GM19395 (cell line): ENCODE measurements around the gene TSSK3.

ENCODE experiments used
- ATAC-seq: cut with Tn5 transposase; IDR thresholded peaks from one replicate; pipeline ENCODE4 v1.9.1; 2021; ENCODE audit warnings: mild to moderate bottlenecking, moderate library complexity; ENCODE audit not compliant: unreplicated experiment

Gene TSSK3

GRCh38 chr1:32361674-32362473 lies 465 bp upstream of the TSSK3 start:
- ATAC-seq, result no peak

GRCh38 chr1:32363713-32364112 lies 1.4 kb downstream of the TSSK3 start:
- ATAC-seq, result no peak

- ATAC-seq, result no peak
Observed at GRCh38 chr1:32364836-32365235, 2.5 kb downstream of the TSSK3 start.

- no peak for ATAC-seq
Observed at GRCh38 chr1:32365445-32365844, 3.1 kb downstream of the TSSK3 start.

- ATAC-seq, result no peak
Observed at GRCh38 chr1:32367912-32368635, 5.7 kb downstream of the TSSK3 start.

- ATAC-seq, result no peak
Observed at GRCh38 chr1:32372149-32372756, 9.9 kb downstream of the TSSK3 start.

GRCh38 chr1:32373996-32374592 lies 11.8 kb downstream of the TSSK3 start:
- no peak for ATAC-seq

- no peak for ATAC-seq
Observed at GRCh38 chr1:32376199-32376598, 13.9 kb downstream of the TSSK3 start.

- no peak for ATAC-seq
Observed at GRCh38 chr1:32377541-32378220, 15.3 kb downstream of the TSSK3 start.

GRCh38 chr1:32380057-32380456 lies 17.7 kb downstream of the TSSK3 start:
- no peak for ATAC-seq

- ATAC-seq, result no peak
Observed at GRCh38 chr1:32386676-32387392, 24.5 kb downstream of the TSSK3 start.

- no peak for ATAC-seq
Observed at GRCh38 chr1:32388641-32389040, 26.3 kb downstream of the TSSK3 start.

- ATAC-seq, result no peak
Observed at GRCh38 chr1:32390904-32391870, 28.8 kb downstream of the TSSK3 start.

GRCh38 chr1:32392325-32392724 lies 30.0 kb downstream of the TSSK3 start:
- no peak for ATAC-seq

- no peak for ATAC-seq
Observed at GRCh38 chr1:32393136-32393535, 30.8 kb downstream of the TSSK3 start.

- ATAC-seq, result peak; percentile 24
Observed at GRCh38 chr1:32393832-32394140, 31.4 kb downstream of the TSSK3 start.

GRCh38 chr1:32394141-32394889 lies 32.0 kb downstream of the TSSK3 start, which contains the start of gene BSDC1:
Gene BSDC1, minus strand, starts transcription at chr1:32394441. Its CDS starts 27 bp downstream, at chr1:32394414.
- ATAC-seq, result peak; percentile 97

- ATAC-seq, result no peak
Observed at GRCh38 chr1:32394890-32395432, 32.6 kb downstream of the TSSK3 start.
